Stimulated activated CD4-positive, alpha-beta T cell treated with anti-CD3 and anti-CD28 coated beads, Interleukin-4, amount 100 ng/mL, for 24 hours (primary cell): ENCODE results near the gene SEMA3F.
A peak's percentile ranks its signal among the peaks of the same experiment; 100 is the strongest.

ENCODE experiments used
- DNase-seq: peaks from one replicate; pipeline ENCODE4 v3.0.0-alpha.2; 2020

Gene SEMA3F

DNA sequence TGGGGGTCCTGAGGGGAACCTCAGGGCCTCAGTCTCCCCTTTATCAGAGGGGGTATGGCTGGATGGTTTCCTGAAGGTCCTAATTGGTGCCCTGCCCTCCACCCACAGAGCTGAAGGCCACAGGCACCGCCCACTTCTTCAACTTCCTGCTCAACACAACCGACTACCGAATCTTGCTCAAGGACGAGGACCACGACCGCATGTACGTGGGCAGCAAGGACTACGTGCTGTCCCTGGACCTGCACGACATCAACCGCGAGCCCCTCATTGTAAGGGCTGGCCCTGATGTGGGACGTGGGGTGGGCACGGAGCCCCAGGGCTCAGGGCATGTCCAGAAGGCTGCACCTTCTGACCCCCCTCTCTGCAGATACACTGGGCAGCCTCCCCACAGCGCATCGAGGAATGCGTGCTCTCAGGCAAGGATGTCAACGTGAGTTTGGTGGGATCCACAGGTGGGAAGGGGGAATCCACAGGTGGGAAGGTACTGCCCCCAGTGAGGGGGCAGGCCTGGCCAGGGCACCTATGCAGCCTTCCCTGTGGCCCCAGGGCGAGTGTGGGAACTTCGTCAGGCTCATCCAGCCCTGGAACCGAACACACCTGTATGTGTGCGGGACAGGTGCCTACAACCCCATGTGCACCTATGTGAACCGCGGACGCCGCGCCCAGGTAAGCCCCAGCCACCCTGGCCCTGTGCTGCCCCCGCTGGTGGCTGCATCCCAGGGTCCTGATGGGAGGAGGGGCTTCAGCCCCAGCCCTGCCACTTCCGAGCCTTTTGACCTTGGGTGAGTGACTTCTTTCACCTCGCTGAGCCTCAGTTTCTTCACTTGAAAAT is 18.8 kb downstream of the SEMA3F start:
- DNase-seq = no peak

DNA sequence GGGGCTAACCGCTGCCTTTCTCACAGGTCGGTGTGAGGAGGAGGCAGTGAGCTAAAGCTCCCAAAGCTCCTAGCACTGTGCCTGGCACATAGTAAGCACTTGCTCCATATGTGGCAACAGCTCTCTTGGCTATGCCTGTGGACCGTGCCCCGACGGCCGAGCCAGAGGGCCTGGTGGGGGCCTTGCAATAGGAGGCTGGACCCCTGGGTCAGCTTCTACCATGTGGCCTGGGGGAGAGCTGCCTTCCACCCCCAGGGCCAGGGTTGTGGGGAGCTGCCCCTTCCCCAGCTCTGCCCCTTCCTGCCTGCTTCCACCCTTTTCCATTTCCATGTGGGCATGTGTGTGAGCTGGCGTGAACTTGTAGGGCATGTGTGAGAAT is 19.4 kb downstream of the SEMA3F start:
- no peak for DNase-seq

DNA sequence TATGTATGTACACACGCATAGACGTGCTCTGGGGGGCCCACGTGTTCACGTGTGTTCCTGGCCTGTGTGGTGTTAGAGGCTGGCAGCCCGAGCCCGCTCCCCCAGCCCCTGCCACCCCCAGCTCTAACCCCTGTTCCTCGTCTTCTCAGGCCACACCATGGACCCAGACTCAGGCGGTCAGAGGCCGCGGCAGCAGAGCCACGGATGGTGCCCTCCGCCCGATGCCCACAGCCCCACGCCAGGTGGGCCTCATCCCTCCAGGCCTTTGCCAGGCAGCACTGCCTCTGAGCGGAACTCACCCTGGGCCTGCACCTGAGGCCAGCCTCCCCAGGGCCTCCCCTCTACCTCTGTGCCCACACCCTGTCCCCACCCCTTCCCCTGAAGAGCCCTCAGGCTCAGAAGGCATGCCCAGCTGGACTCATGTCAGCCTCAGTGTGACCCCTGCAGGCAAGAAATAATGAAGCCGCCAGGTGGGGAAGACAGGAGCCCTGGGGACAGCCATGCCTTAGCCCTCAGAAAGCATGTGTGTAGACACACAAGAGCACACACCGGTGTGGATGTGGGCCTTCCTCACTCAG is 19.9 kb downstream of the SEMA3F start:
- DNase-seq = no peak

DNA sequence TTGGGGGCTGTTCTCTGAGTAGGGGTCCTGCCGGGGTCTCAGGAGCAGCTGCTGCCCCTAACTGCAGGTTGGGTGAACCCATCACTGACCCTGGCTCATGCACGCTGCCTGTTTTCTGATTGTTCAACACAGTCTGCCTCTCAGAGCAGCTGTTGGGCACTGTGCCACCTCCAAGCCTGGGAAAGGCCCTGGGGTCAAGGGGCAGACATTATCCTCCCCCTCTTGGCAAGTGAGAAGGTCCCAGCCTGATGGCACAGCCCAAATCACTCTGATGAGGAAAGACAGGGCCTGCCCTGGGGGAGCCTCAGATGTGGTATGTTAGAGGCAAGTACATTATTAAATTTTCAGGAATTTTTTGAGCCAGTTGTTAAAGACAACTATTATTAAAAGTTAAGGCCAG is 22.2 kb downstream of the SEMA3F start:
- DNase-seq = no peak

DNA sequence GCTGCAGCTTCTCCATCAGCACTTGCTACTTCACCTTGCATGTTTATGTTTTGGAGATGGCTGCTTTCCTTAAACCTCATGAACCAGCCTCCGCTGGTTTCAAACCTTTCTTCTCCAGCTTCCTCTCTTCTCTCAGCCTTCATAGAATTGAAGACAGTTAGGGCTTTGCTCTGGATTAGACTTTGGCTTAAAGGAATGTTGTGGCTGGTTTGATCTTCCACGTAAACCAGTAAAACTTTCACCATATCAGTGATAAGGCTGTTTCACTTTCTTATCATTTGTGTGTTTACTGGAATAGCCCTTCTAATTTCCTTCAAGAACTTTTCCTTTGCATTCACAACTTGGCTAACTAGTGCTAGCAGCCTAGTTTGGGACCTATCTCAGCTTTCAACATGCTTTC is 24.6 kb downstream of the SEMA3F start:
- no peak for DNase-seq

DNA sequence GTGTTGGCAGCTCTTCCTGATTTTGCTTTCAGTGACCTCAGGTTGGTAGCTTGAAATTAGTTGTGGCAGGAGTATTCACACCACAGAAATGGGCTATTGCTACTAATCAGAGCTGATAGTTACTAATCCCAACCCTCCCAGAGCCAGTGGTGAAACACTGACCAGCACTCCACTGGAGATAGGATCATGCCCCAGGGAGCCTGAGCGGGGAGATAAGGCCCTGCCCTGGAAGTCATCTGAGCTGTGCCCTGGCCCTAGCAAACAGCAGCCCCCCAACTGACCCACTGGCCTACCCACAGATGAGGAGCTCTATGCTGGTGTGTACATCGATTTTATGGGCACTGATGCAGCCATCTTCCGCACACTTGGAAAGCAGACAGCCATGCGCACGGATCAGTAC is 26.9 kb downstream of the SEMA3F start:
- DNase-seq = no peak

DNA sequence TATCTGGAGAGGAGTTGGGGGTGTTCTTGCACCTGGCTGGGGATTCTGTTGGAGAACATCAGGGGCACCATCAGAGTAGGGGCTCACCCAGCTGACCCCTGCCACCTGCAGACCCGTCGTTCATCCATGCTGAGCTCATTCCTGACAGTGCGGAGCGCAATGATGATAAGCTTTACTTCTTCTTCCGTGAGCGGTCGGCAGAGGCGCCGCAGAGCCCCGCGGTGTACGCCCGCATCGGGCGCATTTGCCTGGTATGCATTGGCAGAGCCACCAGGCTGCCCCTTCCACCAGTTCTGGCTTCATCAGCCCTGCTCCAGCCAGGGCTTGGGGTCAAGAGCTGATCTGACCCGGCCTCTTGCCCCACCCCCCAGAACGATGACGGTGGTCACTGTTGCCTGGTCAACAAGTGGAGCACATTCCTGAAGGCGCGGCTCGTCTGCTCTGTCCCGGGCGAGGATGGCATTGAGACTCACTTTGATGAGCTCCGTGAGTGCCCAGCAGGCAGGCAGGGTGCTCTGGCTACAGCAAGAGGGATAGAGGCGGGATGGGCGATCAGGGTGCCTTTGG is 27.5 kb downstream of the SEMA3F start:
- DNase-seq = no peak

DNA sequence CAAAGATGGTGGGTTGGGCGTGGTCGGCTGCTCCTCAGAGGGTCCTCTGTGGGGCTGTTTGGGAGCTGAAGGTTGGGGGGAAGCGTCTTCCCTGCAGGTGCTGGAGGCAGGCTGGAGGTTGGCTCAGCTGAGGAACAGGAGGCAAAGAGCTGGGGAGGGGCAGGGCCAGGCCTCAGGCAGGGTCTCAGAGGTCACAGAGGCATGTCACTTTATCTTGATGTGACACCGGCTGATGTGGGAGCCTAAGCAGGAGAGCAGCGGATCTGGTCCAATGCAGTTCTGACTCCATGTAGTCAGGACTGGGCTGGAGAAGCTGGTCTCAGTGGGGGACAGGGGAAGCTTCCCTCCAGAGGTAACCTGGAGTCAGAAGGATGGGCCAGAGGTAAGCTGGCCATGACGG is 28.6 kb downstream of the SEMA3F start:
- DNase-seq = no peak

DNA sequence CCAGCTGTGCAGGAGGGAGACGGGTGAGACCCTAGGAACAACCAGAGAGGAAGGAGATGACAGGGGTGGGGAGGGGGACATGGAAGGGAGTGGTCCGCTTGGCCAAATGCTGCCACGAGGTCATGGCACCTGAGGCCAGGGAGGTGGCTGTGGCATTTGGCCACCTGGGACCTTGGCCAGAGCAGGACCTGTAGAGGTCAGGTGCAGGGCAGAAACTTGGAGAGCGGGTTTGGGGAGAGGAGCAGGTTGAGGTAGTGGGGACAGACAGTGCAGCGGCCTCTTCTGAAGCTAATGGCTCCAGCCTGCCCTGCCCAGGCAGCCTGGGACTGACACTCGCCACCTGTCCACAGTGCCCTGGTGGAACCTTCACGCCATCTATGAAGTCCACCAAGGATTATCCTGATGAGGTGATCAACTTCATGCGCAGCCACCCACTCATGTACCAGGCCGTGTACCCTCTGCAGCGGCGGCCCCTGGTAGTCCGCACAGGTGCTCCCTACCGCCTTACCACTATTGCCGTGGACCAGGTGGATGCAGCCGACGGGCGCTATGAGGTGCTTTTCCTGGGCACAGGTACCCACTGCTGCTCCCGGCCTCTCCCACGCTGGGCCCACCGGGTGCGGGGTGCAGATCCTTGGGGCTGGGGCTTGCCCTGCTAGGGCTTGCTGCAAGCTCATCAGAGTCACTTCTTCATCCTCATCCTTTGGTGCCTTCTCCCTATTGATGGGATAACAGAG is 29.3 kb downstream of the SEMA3F start:
- DNase-seq = no peak

DNA sequence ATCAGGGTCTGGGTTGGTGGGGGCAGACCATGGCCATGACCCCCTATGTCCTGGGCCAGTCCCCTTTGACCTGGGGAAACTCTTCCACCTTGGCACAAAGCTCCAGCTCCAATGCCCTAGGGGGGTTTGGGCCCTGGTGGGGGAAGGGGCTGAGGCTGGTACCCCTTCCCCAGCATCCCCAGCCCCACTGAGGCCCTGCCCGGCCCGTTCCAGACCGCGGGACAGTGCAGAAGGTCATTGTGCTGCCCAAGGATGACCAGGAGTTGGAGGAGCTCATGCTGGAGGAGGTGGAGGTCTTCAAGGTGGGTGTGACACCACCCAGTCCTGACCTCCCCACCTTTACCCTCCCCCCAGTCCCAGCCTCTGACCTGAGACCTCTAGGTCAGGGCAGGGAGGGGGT is 30.1 kb downstream of the SEMA3F start:
- DNase-seq = no peak

DNA sequence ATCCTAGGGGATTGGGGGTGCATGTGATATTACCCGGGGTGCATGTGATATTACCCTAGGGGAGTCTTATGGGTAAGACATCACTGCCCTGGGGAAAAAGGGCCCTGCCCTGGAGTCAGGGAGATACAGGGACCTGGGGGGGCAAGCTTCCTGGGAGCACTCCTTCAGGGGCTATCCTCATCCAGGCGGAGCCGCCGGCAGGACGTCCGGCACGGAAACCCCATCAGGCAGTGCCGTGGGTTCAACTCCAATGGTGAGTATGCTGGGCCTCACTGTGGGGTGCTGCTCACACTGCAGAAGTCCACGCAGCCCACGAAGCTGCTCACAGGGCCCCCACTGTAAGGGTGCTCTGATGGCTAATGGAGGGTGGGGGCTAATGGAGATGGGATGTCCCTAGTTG is 31.0 kb downstream of the SEMA3F start:
- DNase-seq = no peak

DNA sequence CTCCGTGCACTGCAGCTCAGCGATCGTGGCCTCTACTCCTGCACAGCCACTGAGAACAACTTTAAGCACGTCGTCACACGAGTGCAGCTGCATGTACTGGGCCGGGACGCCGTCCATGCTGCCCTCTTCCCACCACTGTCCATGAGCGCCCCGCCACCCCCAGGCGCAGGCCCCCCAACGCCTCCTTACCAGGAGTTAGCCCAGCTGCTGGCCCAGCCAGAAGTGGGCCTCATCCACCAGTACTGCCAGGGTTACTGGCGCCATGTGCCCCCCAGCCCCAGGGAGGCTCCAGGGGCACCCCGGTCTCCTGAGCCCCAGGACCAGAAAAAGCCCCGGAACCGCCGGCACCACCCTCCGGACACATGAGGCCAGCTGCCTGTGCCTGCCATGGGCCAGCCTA is 32.6 kb downstream of the SEMA3F start:
- DNase-seq = no peak

DNA sequence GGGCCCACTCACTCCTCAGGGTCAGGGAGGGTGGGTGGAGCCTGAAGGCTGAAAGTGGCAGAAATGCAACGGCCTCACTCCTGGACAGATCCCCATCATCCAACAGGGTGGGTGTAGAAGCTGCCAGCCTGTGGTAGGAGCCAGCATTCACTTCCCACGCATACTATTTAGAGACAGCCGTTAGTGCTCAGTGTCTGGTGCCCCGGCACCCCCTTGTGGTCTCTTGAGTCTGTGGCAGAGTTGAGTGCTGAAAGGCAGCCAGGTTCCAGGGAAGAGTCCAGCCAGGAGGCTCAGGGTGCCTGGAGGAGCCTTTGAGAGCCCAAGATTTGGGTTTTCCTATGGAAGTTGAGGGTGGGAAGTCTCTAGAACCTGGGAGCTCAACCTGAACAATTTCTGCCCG is 34.1 kb downstream of the SEMA3F start:
- DNase-seq = peak; percentile 34

DNA sequence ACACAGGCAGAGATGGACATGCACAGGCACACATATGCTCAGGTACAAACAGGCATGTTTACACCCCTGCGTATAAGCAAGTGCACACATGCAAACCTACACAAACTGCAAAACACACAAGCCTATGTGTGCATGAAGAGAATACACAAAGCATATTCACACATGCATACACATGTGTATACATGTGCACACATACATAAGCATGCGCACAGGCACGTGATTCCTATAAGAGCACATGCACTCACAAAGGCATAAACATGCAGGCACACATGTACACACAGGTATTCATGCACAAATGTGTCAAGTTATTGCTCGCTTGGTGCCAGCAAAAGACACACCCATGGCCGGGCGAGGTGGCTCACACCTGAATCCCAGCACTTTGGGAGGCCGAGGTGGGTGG is 34.9 kb downstream of the SEMA3F start:
- DNase-seq = no peak

DNA sequence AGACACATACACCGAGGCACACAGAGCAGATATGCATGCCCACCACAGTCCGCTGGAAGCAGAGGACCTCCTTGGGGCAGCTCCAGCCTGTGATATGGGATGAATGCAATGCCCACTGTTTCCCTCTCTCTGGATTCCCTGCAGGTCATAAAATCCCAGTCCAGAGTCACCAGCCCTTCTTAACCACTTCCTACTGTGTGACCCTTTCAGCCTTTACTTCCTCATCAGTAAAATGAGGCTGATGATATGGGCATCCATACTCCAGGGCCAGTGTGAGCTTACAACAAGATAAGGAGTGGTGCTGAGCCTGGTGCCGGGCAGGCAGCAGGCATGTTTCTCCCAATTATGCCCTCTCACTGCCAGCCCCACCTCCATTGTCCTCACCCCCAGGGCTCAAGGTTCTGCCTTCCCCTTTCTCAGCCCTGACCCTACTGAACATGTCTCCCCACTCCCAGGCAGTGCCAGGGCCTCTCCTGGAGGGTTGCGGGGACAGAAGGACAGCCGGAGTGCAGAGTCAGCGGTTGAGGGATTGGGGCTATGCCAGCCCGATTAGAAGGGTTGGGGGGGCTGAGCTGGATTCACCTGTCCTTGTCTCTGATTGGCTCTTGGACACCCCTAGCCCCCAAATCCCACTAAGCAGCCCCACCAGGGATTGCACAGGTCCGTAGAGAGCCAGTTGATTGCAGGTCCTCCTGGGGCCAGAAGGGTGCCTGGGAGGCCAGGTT is 36.0 kb downstream of the SEMA3F start, which contains the start of gene GNAT1:
TSS of gene GNAT1 (plus strand) at position 675 of the 725 bp plus-strand sequence. CDS start 116 bp downstream, outside the sequence.
- DNase-seq = no peak

DNA sequence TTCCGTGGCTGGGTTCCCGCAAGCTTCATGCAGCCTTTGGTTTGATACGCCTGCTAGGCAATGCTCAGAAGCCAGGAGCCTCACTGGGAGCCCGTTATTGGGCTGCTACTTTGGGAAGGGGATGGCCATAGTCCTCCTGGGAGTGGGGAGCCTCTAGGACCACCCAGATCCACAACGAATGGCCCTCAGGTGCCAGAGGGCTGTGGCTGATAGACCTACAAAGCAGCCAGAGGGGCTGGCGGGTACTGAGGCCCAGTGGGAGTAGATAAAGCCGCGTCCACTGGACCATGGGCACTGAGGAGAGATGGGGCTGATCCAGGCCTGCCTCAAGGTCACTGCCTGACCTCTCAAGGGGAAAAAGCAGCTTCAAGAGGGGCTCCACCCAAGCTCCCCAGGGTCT is 37.0 kb downstream of the SEMA3F start:
- no peak for DNase-seq

DNA sequence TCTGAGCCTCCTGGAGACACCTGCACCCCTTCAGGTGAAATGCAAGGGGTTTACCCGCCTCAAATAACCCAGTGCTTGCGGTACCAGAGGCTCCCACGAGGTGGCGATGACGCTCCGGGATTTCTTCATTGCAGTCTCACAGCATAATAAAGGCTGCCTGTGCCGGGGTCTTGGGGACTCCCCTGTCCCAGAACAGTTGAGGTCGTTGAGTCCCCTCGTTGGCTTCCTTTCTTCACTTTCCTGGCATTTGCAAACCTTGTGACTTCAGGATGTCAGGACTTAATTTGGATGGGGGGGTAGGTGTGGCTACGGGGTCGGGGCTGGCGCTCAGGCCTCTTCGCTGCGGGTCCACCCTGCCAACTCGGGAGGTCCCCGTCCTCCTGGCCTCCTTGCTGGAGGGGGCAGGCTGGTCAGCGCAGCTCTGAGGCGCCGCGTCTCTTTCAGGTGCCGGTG is 37.6 kb downstream of the SEMA3F start:
- peak; percentile 86 for DNase-seq

DNA sequence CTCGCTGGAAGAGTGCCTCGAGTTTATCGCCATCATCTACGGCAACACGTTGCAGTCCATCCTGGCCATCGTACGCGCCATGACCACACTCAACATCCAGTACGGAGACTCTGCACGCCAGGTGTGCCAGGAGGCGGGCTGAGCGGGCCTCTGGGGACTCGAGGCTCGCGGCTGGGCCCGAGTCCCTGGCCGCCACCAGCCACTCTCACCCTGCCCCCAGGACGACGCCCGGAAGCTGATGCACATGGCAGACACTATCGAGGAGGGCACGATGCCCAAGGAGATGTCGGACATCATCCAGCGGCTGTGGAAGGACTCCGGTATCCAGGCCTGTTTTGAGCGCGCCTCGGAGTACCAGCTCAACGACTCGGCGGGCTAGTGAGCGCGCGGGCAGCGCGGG is 38.2 kb downstream of the SEMA3F start:
- DNase-seq = no peak

DNA sequence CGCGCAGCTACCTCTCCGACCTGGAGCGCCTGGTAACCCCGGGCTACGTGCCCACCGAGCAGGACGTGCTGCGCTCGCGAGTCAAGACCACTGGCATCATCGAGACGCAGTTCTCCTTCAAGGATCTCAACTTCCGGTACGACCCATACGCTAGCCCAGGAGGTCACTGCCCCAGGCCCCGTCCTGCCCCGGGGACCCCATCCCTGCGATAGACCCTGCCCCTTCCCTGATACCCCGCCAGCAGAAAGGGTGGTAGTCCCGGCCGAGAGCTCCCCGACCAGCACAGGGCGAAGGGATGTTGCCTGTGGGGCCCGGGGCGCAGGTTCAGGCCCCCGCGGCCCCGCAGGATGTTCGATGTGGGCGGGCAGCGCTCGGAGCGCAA is 38.6 kb downstream of the SEMA3F start:
- DNase-seq = no peak

DNA sequence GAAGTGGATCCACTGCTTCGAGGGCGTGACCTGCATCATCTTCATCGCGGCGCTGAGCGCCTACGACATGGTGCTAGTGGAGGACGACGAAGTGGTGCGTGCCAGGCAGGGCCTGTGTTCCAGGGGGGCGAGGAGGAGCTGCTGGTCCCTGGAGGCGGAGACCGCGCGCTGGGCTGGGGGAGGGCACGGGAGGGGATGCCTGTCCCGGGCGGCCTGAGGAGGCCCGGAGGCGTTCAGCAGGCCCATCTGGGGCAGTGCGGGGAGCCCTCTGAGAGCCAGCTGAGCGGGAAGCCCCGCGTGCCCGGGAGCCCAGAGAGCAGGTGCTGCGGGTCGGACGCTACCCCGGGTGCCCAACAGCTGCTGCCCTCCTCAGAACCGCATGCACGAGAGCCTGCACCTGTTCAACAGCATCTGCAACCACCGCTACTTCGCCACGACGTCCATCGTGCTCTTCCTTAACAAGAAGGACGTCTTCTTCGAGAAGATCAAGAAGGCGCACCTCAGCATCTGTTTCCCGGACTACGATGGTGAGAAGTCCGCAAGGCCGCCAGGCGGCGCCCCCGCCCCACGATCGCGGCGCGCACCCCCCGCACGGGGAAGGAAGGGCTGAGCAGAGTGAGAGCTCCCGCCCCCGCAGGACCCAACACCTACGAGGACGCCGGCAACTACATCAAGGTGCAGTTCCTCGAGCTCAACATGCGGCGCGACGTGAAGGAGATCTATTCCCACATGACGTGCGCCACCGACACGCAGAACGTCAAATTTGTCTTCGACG is 39.2 kb downstream of the SEMA3F start:
- DNase-seq = peak; percentile 82

DNA sequence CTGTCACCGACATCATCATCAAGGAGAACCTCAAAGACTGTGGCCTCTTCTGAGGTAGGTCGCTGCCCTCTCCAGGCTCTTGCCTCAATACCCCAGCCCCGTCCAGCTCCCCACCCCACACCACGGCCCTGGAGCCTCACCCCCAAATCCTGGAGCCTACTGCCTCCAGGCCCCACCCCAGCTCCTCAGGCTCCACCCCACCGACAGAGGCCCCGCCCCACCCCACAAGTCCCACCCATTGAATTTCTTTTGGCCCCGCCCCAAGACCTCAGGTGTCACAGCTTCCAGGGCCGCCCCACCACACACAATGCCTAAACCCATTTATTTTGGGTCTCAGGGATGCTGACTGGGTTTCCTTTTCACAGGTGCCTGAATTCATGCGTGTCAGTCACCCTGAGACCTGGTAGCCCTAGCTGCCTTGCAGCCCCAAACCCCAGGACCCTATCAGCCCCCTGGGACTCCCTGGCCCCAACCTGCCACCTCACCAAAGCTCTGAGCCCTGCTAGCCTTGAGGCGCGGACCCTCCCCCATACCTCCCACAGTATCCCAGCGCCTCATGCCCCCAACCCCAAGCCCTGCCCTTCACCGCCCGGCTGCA is 39.9 kb downstream of the SEMA3F start:
- peak; percentile 34 for DNase-seq
